ENCODE data around the gene ELN. TPM values are rescaled to one million over a fixed set of nuclear protein-coding genes. Genes with fewer than 3 reads are reported as not detected.

ELN gene
- total and polyA plus RNA-seq, 2 donors (not counting 1 experiment from before 2014, with no cell fraction given), result 2.1 to 11.0 TPM

GRCh38 chr7:74013539-74014272 lies 14.3 kb upstream of the ELN start:
- H3K9me3 ChIP-seq (ENCODE audit: control insufficient read depth, insufficient read depth, low read depth, low read length), result no peaks in the 10 kb centered on the region
- H3K4me3 ChIP-seq (replicated peaks in 1 of 4; ENCODE audit: control extremely low read depth in 1 of 4, insufficient read depth in 1 of 4, low read depth in 3 of 4, low read length in 4 of 4), result no peak overlapping the region
- no peak overlapping the region for H3K9ac ChIP-seq (ENCODE audit: insufficient read depth, low read length)
- no peak overlapping the region for H2AFZ ChIP-seq (ENCODE audit: low read length)
- peaks cover 4% of the 10 kb centered on the region for H3K27me3 ChIP-seq (ENCODE audit: control insufficient read depth, insufficient read depth, low read length)
- H3K36me3 ChIP-seq (ENCODE audit: control insufficient read depth, insufficient read depth, low read length), result no peaks in the 10 kb centered on the region
- DNase-seq (ENCODE audit: low read depth in 2 of 2), result no peak
- no peak for TF ChIP-seq CTCF (conservative IDR thresholded peaks at IDR 0.05 in 1 of 2, IDR thresholded peaks at IDR 0.05 in 1 of 2; ENCODE audit: low read depth in 1 of 2, low read length in 2 of 2)
- no peak for TF ChIP-seq EZH2 (IDR thresholded peaks at IDR 0.05; ENCODE audit: low read length, missing control alignments)
- no peaks in the 10 kb centered on the region for H3K4me1 ChIP-seq (ENCODE audit: control insufficient read depth, extremely low read depth, insufficient read depth, low read length)
- no peak overlapping the region for H3K4me2 ChIP-seq (ENCODE audit: extremely low read depth, insufficient read depth, low read length)
- H3K27ac ChIP-seq (ENCODE audit: insufficient read depth, low read length), result no peak overlapping the region
- no peaks in the 10 kb centered on the region for H4K20me1 ChIP-seq (ENCODE audit: control insufficient read depth, extremely low read depth, insufficient read depth, low read length)
- no peaks in the 10 kb centered on the region for H3K79me2 ChIP-seq (ENCODE audit: control insufficient read depth, insufficient read depth, low read length)

GRCh38 chr7:74014931-74015330 lies 13.0 kb upstream of the ELN start:
- Histone ChIP-seq H2AFZ (ENCODE audit: low read length) (no peak overlapping the region), H3K9me3 (ENCODE audit: control insufficient read depth, insufficient read depth, low read depth, low read length) (no peaks in the 10 kb centered on the region), H3K79me2 (ENCODE audit: control insufficient read depth, insufficient read depth, low read length) (no peaks in the 10 kb centered on the region), H3K36me3 (ENCODE audit: control insufficient read depth, insufficient read depth, low read length) (no peaks in the 10 kb centered on the region), H3K4me3 (replicated peaks in 1 of 4; ENCODE audit: control extremely low read depth in 1 of 4, insufficient read depth in 1 of 4, low read depth in 3 of 4, low read length in 4 of 4) (no peak overlapping the region), H3K9ac (ENCODE audit: insufficient read depth, low read length) (no peak overlapping the region), H3K27ac (ENCODE audit: insufficient read depth, low read length) (no peak overlapping the region), H3K27me3 (ENCODE audit: control insufficient read depth, insufficient read depth, low read length) (peaks cover 4% of the 10 kb centered on the region), H4K20me1 (ENCODE audit: control insufficient read depth, extremely low read depth, insufficient read depth, low read length) (no peaks in the 10 kb centered on the region), H3K4me1 (ENCODE audit: control insufficient read depth, extremely low read depth, insufficient read depth, low read length) (no peaks in the 10 kb centered on the region), H3K4me2 (ENCODE audit: extremely low read depth, insufficient read depth, low read length) (no peak overlapping the region)
- no peak for DNase-seq (ENCODE audit: low read depth in 2 of 2)
- TF ChIP-seq EZH2 (IDR thresholded peaks at IDR 0.05; ENCODE audit: low read length, missing control alignments), result no peak
- TF ChIP-seq CTCF (conservative IDR thresholded peaks at IDR 0.05 in 1 of 2, IDR thresholded peaks at IDR 0.05 in 1 of 2; ENCODE audit: low read depth in 1 of 2, low read length in 2 of 2), result no peak

GRCh38 chr7:74015670-74016069 lies 12.3 kb upstream of the ELN start:
- Histone ChIP-seq H3K79me2 (ENCODE audit: control insufficient read depth, insufficient read depth, low read length) (no peaks in the 10 kb centered on the region), H3K4me2 (ENCODE audit: extremely low read depth, insufficient read depth, low read length) (no peak overlapping the region), H4K20me1 (ENCODE audit: control insufficient read depth, extremely low read depth, insufficient read depth, low read length) (no peaks in the 10 kb centered on the region), H3K27ac (ENCODE audit: insufficient read depth, low read length) (no peak overlapping the region), H2AFZ (ENCODE audit: low read length) (no peak overlapping the region), H3K36me3 (ENCODE audit: control insufficient read depth, insufficient read depth, low read length) (no peaks in the 10 kb centered on the region), H3K9me3 (ENCODE audit: control insufficient read depth, insufficient read depth, low read depth, low read length) (no peaks in the 10 kb centered on the region), H3K27me3 (ENCODE audit: control insufficient read depth, insufficient read depth, low read length) (no peaks in the 10 kb centered on the region), H3K4me3 (replicated peaks in 1 of 4; ENCODE audit: control extremely low read depth in 1 of 4, insufficient read depth in 1 of 4, low read depth in 3 of 4, low read length in 4 of 4) (no peak overlapping the region), H3K9ac (ENCODE audit: insufficient read depth, low read length) (no peak overlapping the region), H3K4me1 (ENCODE audit: control insufficient read depth, extremely low read depth, insufficient read depth, low read length) (no peaks in the 10 kb centered on the region)
- no peak for DNase-seq (ENCODE audit: low read depth in 2 of 2)
- TF ChIP-seq CTCF (conservative IDR thresholded peaks at IDR 0.05 in 1 of 2, IDR thresholded peaks at IDR 0.05 in 1 of 2; ENCODE audit: low read depth in 1 of 2, low read length in 2 of 2) (no peak), EZH2 (IDR thresholded peaks at IDR 0.05; ENCODE audit: low read length, missing control alignments) (no peak)

Measured in fibroblast of lung (primary cell).